ENCODE data around the gene NRG3. TPM values are rescaled to one million over a fixed set of nuclear protein-coding genes. Genes with fewer than 3 reads are reported as not detected.

Gene NRG3
- total and polyA plus RNA-seq, 2 of the 4 experiments (the other 2 are of a cell fraction), result not detected

DNA sequence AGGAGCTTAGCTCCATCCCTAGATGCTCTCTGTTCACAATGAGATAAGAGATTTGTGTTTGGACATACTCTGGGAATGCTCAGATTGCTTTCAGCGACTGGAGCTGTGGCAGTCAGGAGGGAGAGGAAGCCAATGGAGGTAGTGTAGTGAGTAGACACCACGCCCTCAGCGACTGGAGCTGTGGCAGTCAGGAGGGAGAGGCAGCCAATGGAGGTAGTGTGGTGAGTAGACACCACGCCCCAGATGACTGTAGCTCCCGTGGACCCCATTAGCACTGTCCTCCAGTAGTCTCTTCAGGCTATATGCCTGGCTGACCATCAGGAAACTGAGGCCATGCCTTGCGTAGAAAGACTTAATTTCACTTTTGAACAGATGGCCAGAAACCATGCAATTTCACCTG is 1033.8 kb downstream of the NRG3 start:
- no peak for ATAC-seq (ENCODE audit: low read depth)
- CTCF ChIA-PET, result no interaction called here

More for the DNA sequence above, 1033.8 kb downstream of the NRG3 start:
- Histone ChIP-seq H2AFZ (replicated peaks; ENCODE audit: low read length, poor library complexity) (no peak overlapping the region), H4K8ac (ENCODE audit: low read depth in 2 of 2, low read length in 2 of 2) (no peak overlapping the region), H3K27me3 (ENCODE audit: control insufficient read depth, insufficient read depth, low read length) (no peaks in the 10 kb centered on the region), H3K56ac (ENCODE audit: extremely low read depth, insufficient read depth, low read length) (no peak overlapping the region), H4K5ac (ENCODE audit: low read depth, low read length) (no peak overlapping the region), H3K4me3 (ENCODE audit: insufficient read depth, low read depth, low read length) (no peak overlapping the region), H3K36me3 (ENCODE audit: control insufficient read depth, insufficient read depth, low read length) (no peaks in the 10 kb centered on the region), H2AK9ac (replicated peaks; ENCODE audit: low read depth, low read length, poor library complexity) (no peak overlapping the region), H2AK5ac (ENCODE audit: low read depth, low read length) (no peak overlapping the region), H3K18ac (ENCODE audit: low read depth, low read length) (no peak overlapping the region), H3K4me2 (ENCODE audit: low read depth, low read length) (no peak overlapping the region), H2BK15ac (ENCODE audit: low read depth, low read length) (no peak overlapping the region), H2BK20ac (ENCODE audit: low read depth, low read length) (no peak overlapping the region), H3K14ac (replicated peaks; ENCODE audit: low read depth, low read length) (no peak overlapping the region), H2BK120ac (ENCODE audit: low read depth, low read length) (no peak overlapping the region), H4K20me1 (ENCODE audit: insufficient read depth, low read length) (no peaks in the 10 kb centered on the region), H3K27ac (ENCODE audit: insufficient read depth, low read length) (no peak overlapping the region), H3K9ac (ENCODE audit: low read depth, low read length) (no peak overlapping the region), H3K79me1 (ENCODE audit: low read depth in 1 of 2, low read length in 2 of 2) (no peaks in the 10 kb centered on the region), H4K91ac (ENCODE audit: insufficient read depth, low read depth, low read length) (no peak overlapping the region), H3K9me1 (ENCODE audit: insufficient read depth, low read length) (no peaks in the 10 kb centered on the region), H3K4me1 (ENCODE audit: control insufficient read depth, insufficient read depth, low read length) (no peaks in the 10 kb centered on the region), H3K23ac (ENCODE audit: low read depth, low read length) (no peak overlapping the region), H2BK5ac (ENCODE audit: low read depth, low read length, poor library complexity, severe bottlenecking) (no peak overlapping the region), H3K4ac (ENCODE audit: low read depth, low read length) (no peak overlapping the region), H3K9me3 (ENCODE audit: control insufficient read depth, insufficient read depth, low read length) (peaks cover 3% of the 10 kb centered on the region)
- dilution Hi-C loops (cut with HindIII; ENCODE audit: low sequenced_read_pairs, unreplicated experiment), result no loop called here
- TF ChIP-seq CEBPB (IDR thresholded peaks at IDR 0.05; ENCODE audit: low read depth, low read length), result no peak
- no peak for TF ChIP-seq SMC3 (IDR thresholded peaks at IDR 0.05; ENCODE audit: low read depth, low read length)
- TF ChIP-seq, protein P1, sequence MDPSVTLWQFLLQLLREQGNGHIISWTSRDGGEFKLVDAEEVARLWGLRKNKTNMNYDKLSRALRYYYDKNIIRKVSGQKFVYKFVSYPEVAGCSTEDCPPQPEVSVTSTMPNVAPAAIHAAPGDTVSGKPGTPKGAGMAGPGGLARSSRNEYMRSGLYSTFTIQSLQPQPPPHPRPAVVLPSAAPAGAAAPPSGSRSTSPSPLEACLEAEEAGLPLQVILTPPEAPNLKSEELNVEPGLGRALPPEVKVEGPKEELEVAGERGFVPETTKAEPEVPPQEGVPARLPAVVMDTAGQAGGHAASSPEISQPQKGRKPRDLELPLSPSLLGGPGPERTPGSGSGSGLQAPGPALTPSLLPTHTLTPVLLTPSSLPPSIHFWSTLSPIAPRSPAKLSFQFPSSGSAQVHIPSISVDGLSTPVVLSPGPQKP (IDR thresholded peaks at IDR 0.05; ENCODE audit: borderline replicate concordance, low read depth, low read length), result no peak
- no peak for TF ChIP-seq MXI1 (IDR thresholded peaks at IDR 0.05; ENCODE audit: borderline replicate concordance, low read depth, low read length)
- no peak for TF ChIP-seq CHD1 (IDR thresholded peaks at IDR 0.05; ENCODE audit: low read depth, low read length)
- TF ChIP-seq FOS (IDR thresholded peaks at IDR 0.05; ENCODE audit: low read depth, low read length), result no peak
- no peak for TF ChIP-seq NFE2L2 (IDR thresholded peaks at IDR 0.05; ENCODE audit: low read depth, low read length)
- TF ChIP-seq RCOR1 (IDR thresholded peaks at IDR 0.05; ENCODE audit: insufficient replicate concordance, low read length), result no peak
- no peak for TF ChIP-seq MAZ (IDR thresholded peaks at IDR 0.05; ENCODE audit: borderline replicate concordance, low read depth, low read length)
- no peak for TF ChIP-seq BHLHE40 (IDR thresholded peaks at IDR 0.05; ENCODE audit: low read depth, low read length)
- TF ChIP-seq, protein P2, sequence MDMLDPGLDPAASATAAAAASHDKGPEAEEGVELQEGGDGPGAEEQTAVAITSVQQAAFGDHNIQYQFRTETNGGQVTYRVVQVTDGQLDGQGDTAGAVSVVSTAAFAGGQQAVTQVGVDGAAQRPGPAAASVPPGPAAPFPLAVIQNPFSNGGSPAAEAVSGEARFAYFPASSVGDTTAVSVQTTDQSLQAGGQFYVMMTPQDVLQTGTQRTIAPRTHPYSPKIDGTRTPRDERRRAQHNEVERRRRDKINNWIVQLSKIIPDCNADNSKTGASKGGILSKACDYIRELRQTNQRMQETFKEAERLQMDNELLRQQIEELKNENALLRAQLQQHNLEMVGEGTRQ (IDR thresholded peaks at IDR 0.05; ENCODE audit: low read depth, low read length), result no peak
- TF ChIP-seq RFX5 (IDR thresholded peaks at IDR 0.05; ENCODE audit: low read depth, low read length), result no peak
- TF ChIP-seq POLR2A (IDR thresholded peaks at IDR 0.05; ENCODE audit: low read depth, low read length), result no peak
- TF ChIP-seq, protein P3, sequence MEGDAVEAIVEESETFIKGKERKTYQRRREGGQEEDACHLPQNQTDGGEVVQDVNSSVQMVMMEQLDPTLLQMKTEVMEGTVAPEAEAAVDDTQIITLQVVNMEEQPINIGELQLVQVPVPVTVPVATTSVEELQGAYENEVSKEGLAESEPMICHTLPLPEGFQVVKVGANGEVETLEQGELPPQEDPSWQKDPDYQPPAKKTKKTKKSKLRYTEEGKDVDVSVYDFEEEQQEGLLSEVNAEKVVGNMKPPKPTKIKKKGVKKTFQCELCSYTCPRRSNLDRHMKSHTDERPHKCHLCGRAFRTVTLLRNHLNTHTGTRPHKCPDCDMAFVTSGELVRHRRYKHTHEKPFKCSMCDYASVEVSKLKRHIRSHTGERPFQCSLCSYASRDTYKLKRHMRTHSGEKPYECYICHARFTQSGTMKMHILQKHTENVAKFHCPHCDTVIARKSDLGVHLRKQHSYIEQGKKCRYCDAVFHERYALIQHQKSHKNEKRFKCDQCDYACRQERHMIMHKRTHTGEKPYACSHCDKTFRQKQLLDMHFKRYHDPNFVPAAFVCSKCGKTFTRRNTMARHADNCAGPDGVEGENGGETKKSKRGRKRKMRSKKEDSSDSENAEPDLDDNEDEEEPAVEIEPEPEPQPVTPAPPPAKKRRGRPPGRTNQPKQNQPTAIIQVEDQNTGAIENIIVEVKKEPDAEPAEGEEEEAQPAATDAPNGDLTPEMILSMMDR (conservative IDR thresholded peaks at IDR 0.05; ENCODE audit: low read depth, low read length), result no peak
- TF ChIP-seq RAD21 (IDR thresholded peaks at IDR 0.05; ENCODE audit: low read length), result no peak
- TF ChIP-seq MAFK (IDR thresholded peaks at IDR 0.05; ENCODE audit: low read depth, low read length), result no peak
- BruUV-seq (replicated peaks), result no TSS peak
- intact Hi-C loops (cut with micrococcal nuclease), result no loop called here
- POLR2A ChIA-PET (ENCODE audit: unreplicated experiment), result no interaction called here
- in situ Hi-C loops (cut with MboI; ENCODE audit: low sequenced_read_pairs), result no loop called here
- no peak for DNase-seq
- WGBS, 2 experiments (ENCODE audit: extremely low coverage in 2 of 2, insufficient read length in 1 of 2), result 0% methylated on average over 1 of the region's 6 CpGs; no CpG with 5 or more reads in 1 of the 2 experiments

All from IMR-90 (cell line).